Lower leg skin (tissue), 3 donors: Measurements from ENCODE around the gene FA2H.

Source experiments
- POLR2A ChIP-seq, 2 donors: fragments of 450-650 bp; IDR thresholded peaks; one replicate each; pipeline ENCODE4 v1.6.1; 2016 to 2017; ENCODE audit warnings: antibody characterized with exemption in 2 of 2, mild to moderate bottlenecking in 1 of 2, moderate library complexity in 1 of 2
- TF ChIP-seq, protein P1 (sequence below), 3 donors: fragments of 450-650 bp; IDR thresholded peaks; one replicate each; pipeline ENCODE4 v1.5.1; 2016; ENCODE audit warnings: antibody characterized with exemption in 3 of 3, mild to moderate bottlenecking in 3 of 3, moderate library complexity in 2 of 3

DNA sequence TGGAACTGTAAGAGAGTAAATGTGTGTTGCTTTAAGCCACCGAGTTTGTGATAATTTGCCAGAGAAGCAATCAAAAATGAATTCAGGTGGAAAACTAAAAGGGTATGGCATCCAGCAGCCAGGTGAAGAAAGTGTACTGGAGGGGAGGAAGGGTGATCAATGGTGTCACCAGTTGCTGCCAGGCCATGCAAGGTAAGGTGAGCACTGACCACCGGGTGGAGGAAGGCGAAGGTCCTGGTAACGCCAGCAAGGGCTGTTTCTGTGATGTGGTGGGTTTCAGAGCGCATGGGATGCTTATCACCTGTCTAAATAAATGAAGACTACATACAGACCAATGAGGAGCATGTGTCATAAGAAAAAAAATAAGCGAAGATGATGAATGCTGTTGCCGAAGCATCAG is 6.9 kb downstream of the FA2H start:
- TF ChIP-seq, protein P1, sequence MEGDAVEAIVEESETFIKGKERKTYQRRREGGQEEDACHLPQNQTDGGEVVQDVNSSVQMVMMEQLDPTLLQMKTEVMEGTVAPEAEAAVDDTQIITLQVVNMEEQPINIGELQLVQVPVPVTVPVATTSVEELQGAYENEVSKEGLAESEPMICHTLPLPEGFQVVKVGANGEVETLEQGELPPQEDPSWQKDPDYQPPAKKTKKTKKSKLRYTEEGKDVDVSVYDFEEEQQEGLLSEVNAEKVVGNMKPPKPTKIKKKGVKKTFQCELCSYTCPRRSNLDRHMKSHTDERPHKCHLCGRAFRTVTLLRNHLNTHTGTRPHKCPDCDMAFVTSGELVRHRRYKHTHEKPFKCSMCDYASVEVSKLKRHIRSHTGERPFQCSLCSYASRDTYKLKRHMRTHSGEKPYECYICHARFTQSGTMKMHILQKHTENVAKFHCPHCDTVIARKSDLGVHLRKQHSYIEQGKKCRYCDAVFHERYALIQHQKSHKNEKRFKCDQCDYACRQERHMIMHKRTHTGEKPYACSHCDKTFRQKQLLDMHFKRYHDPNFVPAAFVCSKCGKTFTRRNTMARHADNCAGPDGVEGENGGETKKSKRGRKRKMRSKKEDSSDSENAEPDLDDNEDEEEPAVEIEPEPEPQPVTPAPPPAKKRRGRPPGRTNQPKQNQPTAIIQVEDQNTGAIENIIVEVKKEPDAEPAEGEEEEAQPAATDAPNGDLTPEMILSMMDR (IDR thresholded peaks at IDR 0.05) = no peak
- no peak for TF ChIP-seq POLR2A (IDR thresholded peaks at IDR 0.05)
